GM18870 (cell line): ENCODE measurements around the gene KIF27.
"Not testable (repeated sequence)": the region's sequence is repeated elsewhere in the genome, so short reads cannot be mapped to it uniquely, and the experiment has no call there.

Experiments
- ATAC-seq: cut with Tn5 transposase; IDR thresholded peaks from one replicate; pipeline ENCODE4 v1.9.1; 2021; ENCODE audit warnings: moderate library complexity; ENCODE audit not compliant: unreplicated experiment

KIF27 gene, protein sequence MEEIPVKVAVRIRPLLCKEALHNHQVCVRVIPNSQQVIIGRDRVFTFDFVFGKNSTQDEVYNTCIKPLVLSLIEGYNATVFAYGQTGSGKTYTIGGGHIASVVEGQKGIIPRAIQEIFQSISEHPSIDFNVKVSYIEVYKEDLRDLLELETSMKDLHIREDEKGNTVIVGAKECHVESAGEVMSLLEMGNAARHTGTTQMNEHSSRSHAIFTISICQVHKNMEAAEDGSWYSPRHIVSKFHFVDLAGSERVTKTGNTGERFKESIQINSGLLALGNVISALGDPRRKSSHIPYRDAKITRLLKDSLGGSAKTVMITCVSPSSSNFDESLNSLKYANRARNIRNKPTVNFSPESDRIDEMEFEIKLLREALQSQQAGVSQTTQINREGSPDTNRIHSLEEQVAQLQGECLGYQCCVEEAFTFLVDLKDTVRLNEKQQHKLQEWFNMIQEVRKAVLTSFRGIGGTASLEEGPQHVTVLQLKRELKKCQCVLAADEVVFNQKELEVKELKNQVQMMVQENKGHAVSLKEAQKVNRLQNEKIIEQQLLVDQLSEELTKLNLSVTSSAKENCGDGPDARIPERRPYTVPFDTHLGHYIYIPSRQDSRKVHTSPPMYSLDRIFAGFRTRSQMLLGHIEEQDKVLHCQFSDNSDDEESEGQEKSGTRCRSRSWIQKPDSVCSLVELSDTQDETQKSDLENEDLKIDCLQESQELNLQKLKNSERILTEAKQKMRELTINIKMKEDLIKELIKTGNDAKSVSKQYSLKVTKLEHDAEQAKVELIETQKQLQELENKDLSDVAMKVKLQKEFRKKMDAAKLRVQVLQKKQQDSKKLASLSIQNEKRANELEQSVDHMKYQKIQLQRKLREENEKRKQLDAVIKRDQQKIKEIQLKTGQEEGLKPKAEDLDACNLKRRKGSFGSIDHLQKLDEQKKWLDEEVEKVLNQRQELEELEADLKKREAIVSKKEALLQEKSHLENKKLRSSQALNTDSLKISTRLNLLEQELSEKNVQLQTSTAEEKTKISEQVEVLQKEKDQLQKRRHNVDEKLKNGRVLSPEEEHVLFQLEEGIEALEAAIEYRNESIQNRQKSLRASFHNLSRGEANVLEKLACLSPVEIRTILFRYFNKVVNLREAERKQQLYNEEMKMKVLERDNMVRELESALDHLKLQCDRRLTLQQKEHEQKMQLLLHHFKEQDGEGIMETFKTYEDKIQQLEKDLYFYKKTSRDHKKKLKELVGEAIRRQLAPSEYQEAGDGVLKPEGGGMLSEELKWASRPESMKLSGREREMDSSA (N-terminal part only)

DNA sequence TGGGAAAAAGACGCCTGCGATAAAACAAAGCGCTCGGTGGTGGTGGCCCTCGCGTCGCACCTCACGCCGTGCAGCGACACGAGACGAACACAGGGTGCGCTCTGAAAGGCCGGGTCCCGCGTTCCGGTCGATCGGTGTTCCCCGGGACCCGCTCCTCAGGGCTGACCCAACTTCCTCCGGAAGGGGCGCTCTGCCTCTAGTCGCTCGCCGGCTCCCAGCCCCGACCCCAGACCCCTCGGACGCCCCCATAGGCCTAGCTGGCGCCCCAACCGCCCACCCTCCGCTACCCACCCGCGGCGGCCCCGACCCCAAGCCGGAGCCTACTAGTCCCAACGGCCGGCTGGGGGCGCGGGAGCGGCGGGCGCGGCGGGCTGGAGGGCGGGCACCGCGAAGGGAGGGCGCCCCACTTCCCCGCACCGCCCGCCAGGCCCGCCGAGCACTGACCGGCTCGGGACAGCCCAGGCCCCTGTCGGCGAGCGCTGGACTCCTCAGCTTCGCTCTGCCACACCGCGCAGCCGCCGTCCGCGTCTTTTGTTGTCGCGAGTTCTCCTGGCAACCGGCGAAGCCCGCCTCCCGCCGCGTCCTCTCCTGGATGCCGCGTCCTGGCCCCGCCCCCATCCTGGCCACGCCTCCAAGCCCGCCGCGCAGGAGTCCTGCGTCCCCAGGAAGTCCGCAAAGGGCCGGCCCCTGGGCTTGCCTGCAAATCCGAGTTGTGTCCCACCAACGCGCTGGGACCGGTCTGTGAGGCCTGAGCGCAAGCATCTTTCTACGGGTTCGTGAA lies at the start of gene KIF27:
Gene KIF27, minus strand, starts transcription at position 506 of the 781 bp plus-strand sequence. CDS start 5,841 bp downstream, outside the sequence.
- peak; percentile 86 for ATAC-seq

DNA sequence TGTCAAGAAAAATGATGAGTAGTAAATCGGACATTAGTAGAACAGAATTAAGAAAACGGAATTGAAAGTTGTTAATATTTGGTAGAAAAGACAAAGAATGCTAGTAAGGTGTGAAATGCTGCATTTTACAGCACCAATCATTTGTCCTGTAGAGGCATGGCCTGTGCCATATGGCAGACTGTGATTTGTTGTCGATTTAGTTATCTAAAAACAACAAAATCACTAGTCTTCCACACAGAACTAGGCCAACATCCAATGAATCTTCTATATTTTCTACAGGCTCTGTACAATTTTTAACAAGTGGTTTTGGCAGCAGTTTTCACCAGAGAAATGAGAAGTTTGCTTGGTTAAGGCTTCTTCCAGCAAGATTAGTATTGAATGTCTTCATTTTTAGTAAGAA lies 48.4 kb upstream of the KIF27 start:
- no peak for ATAC-seq

DNA sequence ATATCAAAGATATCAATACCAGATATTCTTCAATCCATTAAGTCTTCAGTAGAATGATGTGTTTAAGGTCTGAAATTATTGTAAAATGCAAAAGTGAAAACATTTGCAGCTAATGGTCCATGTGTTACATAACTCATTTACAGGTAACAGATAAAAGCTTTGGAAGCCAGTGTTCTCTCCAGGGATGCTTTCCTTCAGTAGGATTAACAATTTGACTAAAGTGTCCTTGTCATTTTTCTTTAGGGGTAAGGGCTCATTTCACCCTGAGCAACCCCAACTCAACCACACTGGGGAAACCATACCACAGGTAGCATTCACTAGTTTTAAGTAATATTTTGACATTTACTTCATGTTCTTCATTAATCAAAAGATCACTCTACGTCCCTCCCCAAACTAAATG lies 45.8 kb upstream of the KIF27 start:
- no peak for ATAC-seq

DNA sequence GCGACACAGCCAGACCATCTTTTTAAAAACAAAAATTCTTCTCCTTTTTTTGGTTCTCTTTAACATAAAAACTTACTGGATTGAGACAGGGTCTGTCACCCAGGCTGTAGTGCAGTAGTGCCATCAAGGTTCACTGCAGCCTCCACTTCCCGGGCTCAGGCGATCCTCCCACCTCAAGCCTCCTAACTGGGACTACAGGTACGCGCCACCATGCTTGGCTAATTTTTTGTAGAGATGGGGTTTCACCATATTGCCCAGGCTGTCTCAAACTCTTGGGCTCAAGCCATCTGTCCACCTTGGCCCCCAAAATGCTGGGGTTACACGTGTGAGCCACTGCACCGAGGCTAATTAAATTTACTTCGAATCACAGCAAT lies 45.0 kb upstream of the KIF27 start:
- ATAC-seq: no peak

DNA sequence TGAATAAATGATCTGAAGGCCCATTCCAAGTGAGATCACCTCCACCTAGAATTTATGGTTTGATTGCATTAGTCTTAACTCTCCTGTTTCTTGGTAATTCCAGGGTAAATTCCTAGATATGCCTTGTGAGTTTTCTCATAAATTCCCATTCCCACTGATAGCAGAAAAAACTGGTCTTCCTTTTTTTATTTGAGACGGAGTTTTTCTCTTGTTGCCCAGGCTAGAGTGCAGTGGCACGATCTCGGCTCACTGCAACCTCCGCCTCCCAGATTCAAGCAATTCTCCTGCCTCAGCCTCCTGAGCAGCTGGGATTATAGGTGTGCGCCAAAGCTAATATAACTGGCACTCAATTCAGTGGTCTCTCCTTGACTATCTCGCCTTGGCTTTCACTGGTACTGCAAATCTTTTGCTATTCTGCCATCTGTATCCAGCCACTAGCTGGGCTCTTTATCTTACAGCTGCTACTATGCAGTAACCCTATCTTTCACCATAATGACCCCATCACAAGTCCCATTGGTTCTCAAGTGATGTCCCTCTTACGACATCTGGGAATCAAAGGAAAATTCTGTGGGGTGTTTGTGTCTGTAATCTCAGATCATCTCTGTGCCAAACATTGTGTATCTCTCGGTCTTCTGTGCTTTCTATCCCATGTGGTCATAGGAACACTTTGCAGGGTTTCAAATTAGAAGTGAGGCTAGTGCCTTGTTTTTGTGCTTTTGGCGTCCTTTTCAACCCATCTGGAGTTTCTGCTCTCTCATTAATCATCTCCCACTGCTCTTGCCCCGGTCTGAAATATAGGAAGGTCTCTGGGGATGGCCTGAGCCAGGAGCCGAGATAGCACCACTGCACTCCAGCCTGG lies 44.3 kb upstream of the KIF27 start:
- ATAC-seq: no peak

DNA sequence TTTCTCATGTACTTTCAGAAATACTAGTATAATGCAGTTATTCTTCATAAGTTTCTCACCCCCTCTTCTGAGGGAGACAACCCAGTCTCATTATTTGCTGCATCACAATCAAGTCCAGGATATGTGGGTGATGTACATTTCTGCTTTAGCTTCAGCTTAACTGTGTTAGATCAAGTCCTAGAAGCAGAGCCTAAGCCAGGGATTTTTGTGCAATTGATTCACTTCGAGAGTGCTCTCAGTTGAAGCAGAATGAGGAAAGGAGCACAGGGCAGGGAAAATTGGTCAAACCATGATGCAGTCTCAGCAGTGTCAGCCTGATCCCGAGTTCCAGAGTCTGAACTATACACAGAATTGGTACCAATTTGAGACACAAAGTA lies 43.7 kb upstream of the KIF27 start:
- no peak for ATAC-seq

DNA sequence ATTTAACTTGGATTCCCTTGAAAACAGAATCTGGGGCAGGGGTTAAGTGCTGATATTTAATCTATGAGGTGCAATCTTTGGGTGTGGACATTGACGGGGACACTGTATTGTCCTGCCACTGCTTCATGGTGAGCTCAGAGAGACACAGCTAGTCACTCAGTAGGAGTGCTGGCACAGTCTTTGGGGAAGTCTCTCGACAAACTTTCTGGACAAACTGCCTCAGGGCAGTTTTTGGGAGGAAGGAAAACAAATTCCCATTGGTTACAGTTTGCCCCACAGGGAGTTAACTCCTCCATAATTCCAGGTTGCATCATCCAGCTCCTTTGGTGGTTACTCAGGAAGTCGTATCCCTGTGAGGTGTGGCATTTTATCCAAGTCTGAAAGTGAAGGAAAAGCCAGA lies 40.9 kb upstream of the KIF27 start:
- no peak for ATAC-seq

DNA sequence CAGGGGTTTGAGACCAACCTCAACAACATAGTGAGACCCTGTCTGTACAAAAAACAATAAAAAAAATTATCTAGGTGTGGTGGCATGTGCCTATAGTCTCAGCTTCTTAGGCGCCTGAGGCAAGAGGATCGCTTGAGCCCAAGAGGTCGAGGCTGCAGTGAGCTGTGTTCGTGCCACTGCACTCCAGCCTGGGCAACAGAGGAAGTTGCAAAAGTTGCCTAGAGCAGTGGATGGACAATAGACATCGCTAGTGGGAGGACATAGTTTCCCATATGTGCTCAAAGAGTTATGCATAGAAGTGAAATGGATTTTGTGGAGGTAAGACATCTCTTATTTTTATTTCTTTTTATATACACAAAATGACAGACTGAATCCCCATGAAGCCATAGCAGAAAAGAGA lies 39.8 kb upstream of the KIF27 start:
- no peak for ATAC-seq

DNA sequence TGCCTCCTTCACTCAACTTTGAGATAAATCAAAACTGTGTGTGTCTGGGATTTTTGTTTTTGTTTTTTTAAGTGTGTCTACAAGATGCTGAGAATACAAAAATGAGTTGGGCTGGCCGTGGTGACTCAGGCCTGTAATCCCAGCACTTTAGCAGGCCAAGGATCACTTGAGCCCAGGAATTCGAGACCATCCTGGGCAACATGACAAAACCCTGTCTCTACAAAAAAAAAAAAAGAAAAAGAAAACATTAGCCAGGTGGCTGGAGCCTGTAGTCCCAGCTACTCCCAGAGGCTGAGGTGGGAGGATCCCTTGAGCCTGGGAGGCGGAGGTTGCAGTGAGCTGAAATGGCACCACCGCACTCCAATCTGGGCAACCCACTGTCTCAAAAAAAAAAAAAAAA lies 37.8 kb upstream of the KIF27 start:
- ATAC-seq: no peak

DNA sequence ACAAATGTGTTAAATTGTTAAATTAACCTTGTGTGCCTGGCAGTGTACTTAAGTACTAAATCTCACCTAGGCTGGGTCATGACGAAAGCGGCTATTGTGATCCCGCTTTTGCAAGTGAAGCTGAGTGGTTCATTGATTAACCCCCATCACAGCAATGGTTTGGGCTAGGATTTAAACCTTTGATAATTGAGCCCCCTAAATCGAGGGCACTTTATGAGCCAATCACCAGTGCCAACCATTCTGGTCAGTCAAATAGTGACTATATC lies 35.9 kb upstream of the KIF27 start:
- ATAC-seq: no peak

DNA sequence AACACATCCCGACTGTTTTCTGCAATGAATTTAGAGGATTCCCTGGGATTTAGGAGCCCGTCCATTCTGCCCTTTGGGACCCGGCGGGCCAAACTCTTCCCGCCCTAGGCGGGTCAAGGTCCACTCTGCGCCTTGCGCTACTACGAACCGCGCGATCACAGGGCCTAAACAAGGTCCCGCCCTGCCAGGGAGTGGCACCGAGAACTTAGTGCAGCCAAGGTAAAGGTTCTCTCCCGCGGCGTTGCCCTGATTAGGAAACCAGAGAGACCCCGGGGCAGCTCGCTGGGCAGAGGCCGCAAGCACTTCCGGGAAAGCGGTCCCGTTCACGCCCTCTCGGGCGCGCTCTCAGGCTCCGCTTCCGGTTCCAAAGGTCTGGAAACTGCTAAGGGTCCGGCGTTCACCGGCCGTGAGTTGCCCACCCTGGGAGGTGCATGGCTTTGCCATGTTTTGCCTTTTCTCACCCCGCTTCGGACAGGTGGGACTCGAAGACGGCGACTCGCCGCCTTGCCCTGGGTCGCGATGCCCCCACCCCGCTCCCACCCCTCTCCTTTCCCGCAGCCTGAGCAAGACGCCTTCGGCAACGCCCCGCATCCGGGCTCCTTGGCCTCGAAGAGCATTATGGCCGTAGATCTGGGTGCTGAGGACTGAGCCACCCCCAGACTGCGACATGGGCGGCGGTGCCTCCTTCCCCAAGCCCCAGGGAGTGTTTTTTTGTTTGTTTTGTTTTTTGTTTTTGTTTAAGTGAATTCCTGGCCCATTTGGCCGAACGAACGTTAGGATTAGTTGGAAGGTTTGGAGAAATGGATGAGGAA lies 35.4 kb upstream of the KIF27 start:
- ATAC-seq: peak; percentile 74

DNA sequence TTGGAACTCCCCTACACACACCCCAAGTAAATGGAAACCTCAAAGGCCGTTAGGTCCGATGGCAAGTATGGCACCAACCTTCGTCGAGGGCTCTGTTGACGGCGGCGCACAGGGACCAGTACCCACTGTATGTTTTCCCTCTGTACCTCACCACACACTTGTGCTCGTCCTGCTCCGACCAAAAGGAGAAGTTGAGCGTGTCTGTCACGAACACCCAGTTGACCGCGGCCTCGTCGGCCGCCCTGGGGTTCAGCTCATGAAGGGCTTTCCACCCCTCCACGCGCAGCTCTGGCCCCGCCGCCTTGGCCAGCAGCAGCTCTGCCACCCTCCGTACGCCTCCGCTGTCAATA lies 34.8 kb upstream of the KIF27 start:
- peak; percentile 36 for ATAC-seq

DNA sequence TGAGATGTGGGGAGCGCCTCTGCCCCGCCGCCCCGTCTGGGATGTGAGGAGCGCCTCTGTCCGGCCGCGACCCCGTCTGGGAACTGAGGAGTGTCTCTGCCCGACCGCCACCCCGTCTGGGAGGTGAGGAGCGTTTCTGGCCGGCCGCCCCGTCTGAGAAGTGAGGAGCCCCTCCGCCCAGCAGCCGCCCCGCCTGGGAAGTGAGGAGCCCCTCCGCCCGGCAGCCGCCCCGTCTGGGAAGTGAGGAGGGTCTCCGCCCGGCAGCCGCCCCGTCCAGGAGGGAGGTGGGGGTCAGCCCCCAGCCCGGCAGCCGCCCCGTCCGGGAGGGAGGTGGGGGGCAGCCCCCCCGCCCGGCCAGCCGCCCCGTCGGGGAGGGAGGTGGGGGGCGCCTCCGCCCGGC lies 26.9 kb upstream of the KIF27 start:
- not testable (repeated sequence) for ATAC-seq

DNA sequence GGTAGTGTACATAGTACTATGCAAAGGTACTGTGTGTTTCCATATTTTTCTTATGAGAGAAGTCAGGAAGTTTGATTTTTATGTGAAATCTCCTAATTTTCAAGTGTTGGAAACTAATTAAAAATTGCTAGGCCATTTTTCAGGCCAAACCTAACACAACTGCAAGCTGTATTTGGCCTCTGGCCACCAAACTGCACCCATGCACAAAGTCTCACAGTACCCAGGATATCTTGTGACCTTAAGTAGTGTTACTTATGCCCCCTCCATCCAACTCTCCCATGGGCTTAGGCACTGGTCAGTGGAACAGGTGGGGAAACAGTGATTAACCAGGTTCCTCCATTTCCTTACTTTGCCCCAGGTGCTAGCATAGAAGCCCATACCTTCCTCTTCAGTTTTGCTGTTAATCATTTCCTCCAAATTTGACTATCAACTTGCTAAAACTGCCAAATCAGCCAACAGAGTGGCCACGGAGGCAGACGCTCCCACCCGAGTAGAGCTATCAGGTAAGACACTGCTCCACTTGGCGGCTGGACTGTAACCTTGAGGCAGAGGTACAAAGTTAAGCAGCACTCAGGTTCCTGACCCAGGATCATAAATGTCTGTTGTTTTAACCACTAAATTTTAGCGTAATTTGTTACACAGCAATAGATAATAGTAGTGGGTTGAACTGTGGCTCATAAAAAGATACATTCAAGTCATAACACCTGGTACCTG lies 19.5 kb upstream of the KIF27 start:
- no peak for ATAC-seq

DNA sequence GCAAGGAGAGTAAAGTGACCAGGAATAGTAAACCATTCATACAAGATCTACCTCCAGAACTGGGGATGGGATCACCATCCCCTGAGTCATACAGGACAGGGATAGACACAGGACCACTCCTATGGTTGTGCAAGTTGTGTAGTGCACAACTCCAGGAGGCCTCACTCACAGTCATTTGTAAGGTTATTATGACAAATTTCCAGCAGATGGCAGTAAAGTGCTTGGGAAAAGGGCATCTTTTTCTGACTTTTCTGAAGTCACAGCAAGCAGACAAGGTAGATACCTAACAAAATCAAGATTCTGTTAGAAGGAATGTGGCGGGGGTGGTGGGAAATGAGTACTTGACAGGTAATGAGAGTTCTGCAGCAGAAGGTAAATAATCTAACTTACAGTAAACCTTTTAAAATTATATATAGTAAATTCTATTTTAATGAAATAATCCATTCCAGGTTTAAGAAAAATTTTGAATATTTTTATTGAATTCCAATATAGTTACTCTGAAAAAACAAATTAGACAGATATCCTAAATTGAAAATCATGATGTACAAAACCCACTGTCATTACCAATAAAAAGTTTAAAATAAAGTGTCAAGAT lies 16.7 kb upstream of the KIF27 start:
- peak; percentile 54 for ATAC-seq

DNA sequence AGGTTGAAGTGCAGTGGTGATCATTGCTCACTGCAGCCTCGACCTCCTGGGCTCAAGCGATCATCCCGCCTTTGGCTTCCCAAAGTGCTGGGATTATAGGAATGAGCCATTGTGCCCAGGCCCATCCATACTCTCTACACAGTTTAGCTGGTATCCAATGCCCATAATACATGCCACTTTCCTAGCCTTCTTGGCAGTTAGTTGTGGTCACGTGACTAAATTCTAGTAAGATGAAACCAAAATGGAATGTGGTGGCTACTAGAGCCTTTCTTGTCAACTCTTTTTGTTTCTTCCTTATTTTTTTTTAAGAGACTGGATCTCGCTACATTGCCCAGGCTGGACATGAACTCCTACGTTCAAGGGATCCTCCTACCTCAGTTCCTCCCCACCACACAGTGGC lies 15.3 kb upstream of the KIF27 start:
- no peak for ATAC-seq

DNA sequence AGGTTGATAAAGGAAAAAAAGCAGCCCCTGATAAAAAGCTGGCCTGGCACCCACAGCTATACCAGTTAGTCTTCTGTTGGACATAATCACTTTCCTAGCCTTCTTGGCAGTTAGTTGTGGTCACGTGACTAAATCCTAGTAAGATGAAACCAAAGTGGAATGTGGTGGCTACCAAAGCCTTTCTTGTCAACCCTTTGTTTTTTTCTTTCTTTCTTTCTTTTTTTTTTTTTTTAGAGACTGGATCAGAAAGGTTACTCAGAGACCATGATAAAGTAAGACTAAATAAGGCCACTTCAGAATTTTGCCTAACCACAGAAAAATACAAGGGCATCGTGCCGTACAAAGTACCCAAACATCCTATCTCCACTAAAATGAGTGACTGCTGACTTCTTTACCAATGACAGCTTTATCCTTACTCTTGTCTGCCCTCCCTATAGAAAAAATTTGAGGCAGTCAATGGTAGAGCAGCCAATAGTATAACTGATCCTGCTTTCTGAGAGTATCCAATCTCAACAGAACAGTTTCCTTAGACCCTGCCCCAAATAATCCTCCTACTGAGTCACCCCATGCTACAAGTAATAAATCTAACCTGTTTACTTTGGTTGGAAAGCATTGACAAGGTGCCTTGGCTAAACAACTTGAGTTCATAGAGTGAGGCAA lies 14.2 kb upstream of the KIF27 start:
- ATAC-seq: no peak
